Fibroblast of mammary gland (primary cell): ENCODE results near the gene FOXF1.

Experiments used
- DNase-seq: peaks from one replicate; pipeline ENCODE4 v3.0.0-alpha.2; 2010; ENCODE audit warnings: low read depth
- H3K4me3 ChIP-seq: 2 replicates; pipeline ENCODE4 v1.5.1; 2011; ENCODE audit warnings: low read depth, mild to moderate bottlenecking, low read length, moderate library complexity; ENCODE audit not compliant: control insufficient read depth
- CTCF ChIP-seq: conservative IDR thresholded peaks from 2 replicates; pipeline ENCODE4 v1.5.1; 2011; ENCODE audit warnings: low read depth, low read length, inconsistent platforms; ENCODE audit not compliant: control insufficient read depth, insufficient read depth

The FOXF1 gene

GRCh38 chr16:86547286-86547685, 37.0 kb downstream of the FOXF1 start:
- no peak for TF ChIP-seq CTCF
- H3K4me3 ChIP-seq: no peak overlapping the region
- no peak for DNase-seq

- no peak overlapping the region for H3K4me3 ChIP-seq
- peak; percentile 50 for DNase-seq
- TF ChIP-seq CTCF: no peak
Observed at GRCh38 chr16:86549076-86549892, 39.0 kb downstream of the FOXF1 start.

GRCh38 chr16:86549893-86550190, 39.5 kb downstream of the FOXF1 start:
- no peak for TF ChIP-seq CTCF

GRCh38 chr16:86550281-86550680, 40.0 kb downstream of the FOXF1 start:
- H3K4me3 ChIP-seq: no peak overlapping the region
- no peak for TF ChIP-seq CTCF

More at GRCh38 chr16:86549893-86550190, 39.5 kb downstream of the FOXF1 start:
- DNase-seq: no peak
- no peak overlapping the region for H3K4me3 ChIP-seq

GRCh38 chr16:86553356-86553755, 43.0 kb downstream of the FOXF1 start:
- no peak for TF ChIP-seq CTCF
- H3K4me3 ChIP-seq: no peak overlapping the region
- no peak for DNase-seq

More at GRCh38 chr16:86550281-86550680, 40.0 kb downstream of the FOXF1 start:
- DNase-seq: no peak

GRCh38 chr16:86554599-86554916, 44.2 kb downstream of the FOXF1 start:
- H3K4me3 ChIP-seq: peak overlapping the region; percentile 96
- DNase-seq: no peak
- TF ChIP-seq CTCF: no peak

GRCh38 chr16:86554917-86555703, 44.8 kb downstream of the FOXF1 start, which contains the start of gene MTHFSD:
MTHFSD (minus strand) TSS chr16:86555235; CDS start chr16:86555184, 51 bp downstream.
- peak within 1 kb of the TSS; percentile 96 for H3K4me3 ChIP-seq
- DNase-seq: peak; percentile 91
- no peak for TF ChIP-seq CTCF
